ENCODE data around the gene SNX5. TPM values are rescaled to one million over a fixed set of nuclear protein-coding genes. Genes with fewer than 3 reads are reported as not detected.
"Not testable (repeated sequence)": the region's sequence is repeated elsewhere in the genome, so short reads cannot be mapped to it uniquely, and the experiment has no call there.

Gene SNX5
- total RNA-seq, 1 donor from 2014 or later = 39.9 TPM

GRCh38 chr20:17964632-17965031 is 4.0 kb downstream of the SNX5 start:
- DNase-seq = no peak
- ATAC-seq (ENCODE audit: poor library complexity) = no peak
- intact Hi-C loops (cut with DNase I) = no loop called here

- intact Hi-C loops (cut with DNase I) = no loop called here
- no peak for ATAC-seq (ENCODE audit: poor library complexity)
- DNase-seq = no peak
These were observed 4.5 kb downstream of the SNX5 start for GRCh38 chr20:17964073-17964472.

- ATAC-seq (ENCODE audit: poor library complexity) (no peak), DNase-seq (no peak)
- intact Hi-C loops (cut with DNase I) = no loop called here
These were observed 5.3 kb downstream of the SNX5 start for GRCh38 chr20:17963114-17963897.

- intact Hi-C loops (cut with DNase I) = no loop called here
- DNase-seq (no peak), ATAC-seq (ENCODE audit: poor library complexity) (no peak)
These were observed 7.0 kb downstream of the SNX5 start for GRCh38 chr20:17961587-17961940.

- intact Hi-C loops (cut with DNase I) = no loop called here
- DNase-seq = peak; percentile 76
- peak; percentile 61 for ATAC-seq (ENCODE audit: poor library complexity)
These were observed 7.5 kb downstream of the SNX5 start for GRCh38 chr20:17960927-17961586.

GRCh38 chr20:17960400-17960885 is 8.2 kb downstream of the SNX5 start:
- intact Hi-C loops (cut with DNase I); ATAC-seq (ENCODE audit: poor library complexity); DNase-seq: not testable (repeated sequence)

GRCh38 chr20:17959257-17959627 is 9.4 kb downstream of the SNX5 start:
- intact Hi-C loops (cut with DNase I) = no loop called here
- DNase-seq = no peak

GRCh38 chr20:17958373-17959256 is 10.0 kb downstream of the SNX5 start:
- ATAC-seq (ENCODE audit: poor library complexity) (peak; percentile 5), DNase-seq (no peak)
- intact Hi-C loops (cut with DNase I) = no loop called here

More at GRCh38 chr20:17959257-17959627, 9.4 kb downstream of the SNX5 start:
- ATAC-seq (ENCODE audit: poor library complexity) = no peak

- no peak for ATAC-seq (ENCODE audit: poor library complexity)
- no peak for DNase-seq
- intact Hi-C loops (cut with DNase I) = no loop called here
These were observed 10.9 kb downstream of the SNX5 start for GRCh38 chr20:17957505-17958363.

GRCh38 chr20:17956099-17956685 is 12.4 kb downstream of the SNX5 start:
- DNase-seq (no peak), ATAC-seq (ENCODE audit: poor library complexity) (no peak)
- intact Hi-C loops (cut with DNase I) = no loop called here

GRCh38 chr20:17955302-17955701 is 13.3 kb downstream of the SNX5 start:
- ATAC-seq (ENCODE audit: poor library complexity) = no peak
- intact Hi-C loops (cut with DNase I) = no loop called here
- no peak for DNase-seq

- intact Hi-C loops (cut with DNase I) = no loop called here
- ATAC-seq (ENCODE audit: poor library complexity) (no peak), DNase-seq (no peak)
These were observed 14.7 kb downstream of the SNX5 start for GRCh38 chr20:17953935-17954334.

GRCh38 chr20:17952692-17953684 is 15.6 kb downstream of the SNX5 start:
- ATAC-seq (ENCODE audit: poor library complexity) (no peak), DNase-seq (no peak)
- intact Hi-C loops (cut with DNase I) = no loop called here

GRCh38 chr20:17951323-17951722 is 17.3 kb downstream of the SNX5 start:
- intact Hi-C loops (cut with DNase I) = no loop called here
- no peak for DNase-seq
- ATAC-seq (ENCODE audit: poor library complexity) = no peak

- intact Hi-C loops (cut with DNase I) = no loop called here
- DNase-seq = no peak
- ATAC-seq (ENCODE audit: poor library complexity) = no peak
These were observed 17.9 kb downstream of the SNX5 start for GRCh38 chr20:17950670-17951069.

GRCh38 chr20:17949899-17950298 is 18.7 kb downstream of the SNX5 start:
- DNase-seq = no peak
- intact Hi-C loops (cut with DNase I) = no loop called here
- ATAC-seq (ENCODE audit: poor library complexity) = no peak

- ATAC-seq (ENCODE audit: poor library complexity) = no peak
- intact Hi-C loops (cut with DNase I) = no loop called here
These were observed 20.2 kb downstream of the SNX5 start for GRCh38 chr20:17948442-17948841.

More at GRCh38 chr20:17948442-17948841, 20.2 kb downstream of the SNX5 start:
- no peak for DNase-seq

Measured in Right ventricle myocardium superior (tissue), 1 donor.